ENCODE data around the gene MAP3K8. TPM values are rescaled to one million over a fixed set of nuclear protein-coding genes. Genes with fewer than 3 reads are reported as not detected.
"Not testable (repeated sequence)": the region's sequence is repeated elsewhere in the genome, so short reads cannot be mapped to it uniquely, and the experiment has no call there.

Gene MAP3K8
- total RNA-seq, 1 donor from 2014 or later = 6.3 TPM

- DNase-seq = no peak
Observed at GRCh38 chr10:30453764-30454527, 20.0 kb downstream of the MAP3K8 start.

DNA sequence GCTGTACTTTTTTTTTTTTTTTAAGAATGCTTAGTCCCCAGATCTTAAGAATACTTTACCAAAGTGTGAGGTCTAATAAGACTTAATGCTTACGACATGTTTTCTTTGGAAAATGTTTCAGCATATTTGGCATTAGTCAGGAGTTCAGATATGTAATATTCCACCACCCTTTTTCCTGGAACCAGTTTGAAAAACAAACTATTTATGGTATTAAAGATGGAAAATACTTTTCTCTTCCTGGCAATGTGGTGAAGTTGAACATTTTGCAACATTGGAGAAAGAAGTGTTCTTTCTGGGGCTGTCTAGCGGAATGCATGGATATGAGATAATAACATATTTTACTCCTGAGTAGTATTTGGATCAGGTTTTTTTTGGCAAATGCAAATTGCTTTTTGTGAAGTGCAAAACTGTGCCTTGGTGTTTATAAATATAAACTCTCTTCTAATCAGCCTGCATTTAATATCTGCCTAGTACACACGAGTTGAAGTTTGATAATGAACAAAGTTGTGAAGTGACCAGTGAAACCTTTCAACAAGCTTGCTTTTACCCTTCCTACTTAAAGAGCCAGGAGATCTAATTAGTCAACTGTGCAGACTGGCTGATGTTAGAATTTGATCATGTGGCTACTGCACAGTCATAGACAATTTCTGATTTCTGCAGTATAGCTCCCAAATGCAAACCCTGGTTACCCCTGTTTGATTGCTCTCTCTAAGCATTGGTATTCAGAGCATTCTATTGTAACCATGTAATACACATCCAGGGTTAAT lies 20.9 kb downstream of the MAP3K8 start:
- DNase-seq = peak; percentile 69

GRCh38 chr10:30455816-30456215 lies 21.8 kb downstream of the MAP3K8 start:
- DNase-seq = no peak

DNA sequence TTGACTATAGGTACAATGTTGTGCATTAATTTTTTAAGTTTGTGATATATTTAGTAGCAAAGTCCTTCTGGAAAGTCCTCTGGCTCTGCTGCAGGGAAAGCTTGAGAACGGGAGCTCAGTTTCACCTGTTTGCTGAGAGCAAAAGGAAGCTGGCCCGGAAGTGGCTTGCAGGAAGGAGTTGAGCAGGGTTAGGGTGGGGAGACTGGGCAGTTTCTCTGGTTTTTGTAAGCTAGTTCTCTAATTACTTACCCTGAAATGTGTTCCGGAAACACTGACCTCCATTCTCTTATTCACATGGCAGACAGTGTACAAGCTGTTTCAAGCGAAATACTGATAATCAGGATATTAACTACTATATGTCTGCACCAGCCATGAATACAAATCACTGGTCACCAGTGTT lies 22.3 kb downstream of the MAP3K8 start:
- DNase-seq = peak; percentile 67

GRCh38 chr10:30459283-30459682 lies 25.3 kb downstream of the MAP3K8 start:
- no peak for DNase-seq

GRCh38 chr10:30460121-30460520 lies 26.1 kb downstream of the MAP3K8 start:
- no peak for DNase-seq

- no peak for DNase-seq
Observed at GRCh38 chr10:30462513-30462912, 28.5 kb downstream of the MAP3K8 start.

GRCh38 chr10:30463944-30464451 lies 30.0 kb downstream of the MAP3K8 start:
- DNase-seq = no peak

- no peak for DNase-seq
Observed at GRCh38 chr10:30464675-30465074, 30.7 kb downstream of the MAP3K8 start.

- no peak for DNase-seq
Observed at GRCh38 chr10:30466445-30466844, 32.5 kb downstream of the MAP3K8 start.

DNA sequence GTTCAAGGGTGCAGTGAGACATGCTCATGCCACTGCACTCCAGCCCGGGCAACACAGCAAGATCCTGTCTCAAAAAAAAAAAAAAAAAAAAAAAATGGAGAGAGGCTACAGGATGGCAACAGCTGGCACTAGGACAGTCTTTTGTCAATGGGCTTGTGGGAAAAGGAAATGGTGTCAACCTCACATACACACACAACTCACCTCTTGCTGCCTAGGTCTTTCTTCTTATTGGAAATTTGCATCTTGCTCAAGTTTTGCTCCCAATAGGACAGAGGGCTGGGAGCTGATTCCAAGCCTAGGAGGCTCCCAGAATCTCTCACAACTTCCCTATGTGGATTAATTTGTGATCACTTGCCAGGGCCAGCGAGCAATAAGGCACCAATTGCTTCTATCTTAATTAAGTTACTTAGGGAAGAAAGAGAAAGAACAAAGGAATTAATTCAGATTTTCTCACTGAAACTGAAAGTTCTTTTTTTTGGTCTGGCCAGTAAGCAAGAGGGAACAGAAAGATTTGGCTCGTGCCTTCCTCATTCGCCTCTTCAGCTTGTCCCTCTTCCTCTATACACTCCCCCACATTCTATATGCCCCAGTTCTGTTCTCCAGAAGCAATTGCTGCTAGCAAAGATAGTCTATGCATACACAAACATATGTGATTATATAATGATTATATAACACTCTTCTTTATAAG lies 33.8 kb downstream of the MAP3K8 start:
- DNase-seq = no peak

- no peak for DNase-seq
Observed at GRCh38 chr10:30472414-30473155, 38.6 kb downstream of the MAP3K8 start.

DNA sequence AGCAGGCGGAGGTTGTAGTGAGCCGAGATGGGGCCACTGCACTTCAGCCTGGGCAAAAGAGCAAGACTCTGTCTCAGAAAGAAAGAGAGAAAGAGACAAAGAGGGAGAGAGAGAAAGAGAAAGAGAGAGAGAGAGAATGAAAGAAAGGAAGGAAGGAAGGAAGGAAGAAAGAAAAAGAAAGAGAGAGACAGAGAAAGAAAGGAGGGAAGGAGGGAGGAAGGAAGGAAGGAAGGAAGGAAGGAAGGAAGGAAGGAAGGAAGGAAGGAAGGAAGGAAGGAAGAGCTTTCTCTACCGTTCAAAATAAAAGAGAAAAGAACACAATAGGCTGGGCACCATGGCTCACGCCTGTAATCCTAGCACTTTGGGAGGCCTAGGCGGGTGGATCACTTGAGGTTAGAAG lies 41.5 kb downstream of the MAP3K8 start:
- not testable (repeated sequence) for DNase-seq

- DNase-seq = no peak
Observed at GRCh38 chr10:30476511-30477155, 42.6 kb downstream of the MAP3K8 start.

GRCh38 chr10:30479513-30479912 lies 45.5 kb downstream of the MAP3K8 start:
- not testable (repeated sequence) for DNase-seq

- DNase-seq = no peak
Observed at GRCh38 chr10:30481603-30482002, 47.6 kb downstream of the MAP3K8 start.

DNA sequence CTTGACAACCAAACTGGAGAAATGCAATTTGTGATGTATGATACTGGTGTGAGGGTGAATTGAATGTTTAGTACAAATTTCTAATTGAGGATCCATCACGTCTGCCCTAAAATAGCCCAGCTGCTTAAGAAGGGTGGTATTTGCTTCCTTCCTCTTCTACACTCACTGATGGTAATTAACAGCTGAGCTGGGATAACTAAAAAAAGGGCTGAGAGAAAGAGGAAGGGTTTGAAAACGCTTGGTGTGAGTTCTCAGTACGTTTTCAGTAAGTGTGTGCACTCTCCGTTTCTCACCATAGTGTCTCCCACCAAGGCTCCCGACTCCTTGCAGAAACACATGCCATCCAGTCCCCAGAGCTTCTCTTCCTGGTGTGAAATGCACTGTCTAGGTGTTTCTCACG lies 54.3 kb downstream of the MAP3K8 start:
- no peak for DNase-seq

DNA sequence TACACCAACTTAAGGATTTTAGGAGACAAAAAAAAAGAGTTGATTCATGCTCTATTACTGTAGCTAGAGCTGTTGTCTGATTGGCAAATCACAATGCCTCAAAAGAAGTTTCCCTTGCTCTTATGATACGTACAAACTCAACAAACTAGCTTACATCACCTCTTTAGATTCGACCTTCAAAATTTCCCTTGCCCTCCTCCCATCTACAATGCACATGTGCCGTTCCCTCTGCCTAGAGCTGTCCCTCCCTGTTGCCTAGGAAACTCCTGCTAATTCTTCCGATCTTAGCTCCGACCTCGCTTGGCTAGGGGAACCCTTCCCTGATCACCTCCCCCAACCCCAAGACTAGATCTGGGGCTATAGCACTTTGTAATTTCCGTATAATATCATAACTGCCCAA lies 55.4 kb downstream of the MAP3K8 start:
- no peak for DNase-seq

DNA sequence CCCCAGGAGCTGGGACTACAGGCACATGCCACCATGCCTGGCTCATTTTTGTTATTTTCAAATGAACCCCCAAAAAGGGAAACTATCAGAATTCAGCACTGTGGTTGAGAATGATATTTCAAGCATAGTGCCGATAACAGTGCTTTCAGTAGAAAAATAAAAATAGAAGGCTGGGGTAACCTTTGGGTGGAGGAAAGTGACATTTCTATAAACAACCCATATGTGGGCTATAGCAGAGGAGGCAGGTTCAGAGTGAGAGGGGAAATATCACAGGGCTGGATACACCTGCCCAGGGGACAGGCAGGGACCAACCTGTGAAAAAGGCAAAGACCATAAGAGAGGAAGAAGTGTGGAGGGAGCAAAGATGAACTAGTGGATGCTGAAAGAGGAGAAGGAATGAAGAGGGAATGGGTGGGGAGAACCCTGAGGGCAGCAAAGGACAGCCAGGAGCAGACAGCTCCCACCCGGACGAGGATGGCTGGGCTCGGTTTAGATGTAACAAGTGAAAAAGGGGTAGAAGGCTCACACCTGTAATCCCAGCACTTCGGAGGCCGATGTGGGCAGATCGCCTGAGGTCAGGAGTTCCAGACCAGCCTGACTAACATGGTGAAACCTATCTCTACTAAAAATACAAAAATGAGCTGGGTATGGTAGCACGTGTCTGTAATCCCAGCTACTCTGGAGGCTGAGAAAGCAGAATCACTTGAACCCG lies 56.5 kb downstream of the MAP3K8 start:
- no peak for DNase-seq

- no peak for DNase-seq
Observed at GRCh38 chr10:30491204-30491915, 57.4 kb downstream of the MAP3K8 start.
